ENCODE data around the gene NSUN6.
"Not testable (repeated sequence)": the region's sequence is repeated elsewhere in the genome, so short reads cannot be mapped to it uniquely, and the experiment has no call there.

Gene NSUN6

DNA sequence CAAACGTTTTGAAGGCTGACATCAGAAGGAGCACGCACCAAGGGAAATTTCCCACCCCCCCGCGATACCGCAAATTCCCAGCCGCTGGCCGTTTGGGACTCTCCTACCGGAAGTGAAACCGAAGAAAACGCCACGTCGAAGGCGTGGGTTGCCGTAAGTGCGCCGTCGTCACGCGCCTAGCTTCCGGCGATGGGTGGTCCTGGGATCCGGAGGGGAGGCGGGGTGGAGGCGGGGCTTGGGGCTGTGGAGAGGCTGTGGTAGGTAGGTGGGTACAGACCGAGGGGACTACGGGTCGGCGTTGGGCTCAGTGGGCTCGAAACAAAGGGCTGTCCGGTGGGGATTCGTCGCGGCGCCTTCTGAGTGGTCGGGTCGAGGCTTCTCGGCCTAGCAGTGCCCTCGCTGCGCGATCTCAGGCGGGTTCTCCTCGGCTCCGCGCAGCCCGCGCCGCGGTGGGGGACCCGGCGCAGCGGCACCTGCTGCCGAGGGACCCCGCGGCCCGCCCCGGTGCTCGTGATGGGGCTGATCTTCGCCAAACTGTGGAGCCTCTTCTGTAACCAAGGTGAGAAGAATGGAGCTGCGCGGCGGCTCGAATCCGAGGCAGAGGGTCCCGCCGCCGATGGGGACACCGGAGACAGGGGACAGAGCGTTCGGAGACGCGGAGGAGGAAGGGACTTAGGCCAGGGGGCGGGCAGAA lies 7.9 kb upstream of the NSUN6 start, which contains the start of gene ARL5B:
Gene ARL5B, plus strand, starts transcription at position 307 of the 694 bp plus-strand sequence. Its CDS starts 207 bp downstream, at position 514.
- peak; percentile 81 for DNase-seq

DNA sequence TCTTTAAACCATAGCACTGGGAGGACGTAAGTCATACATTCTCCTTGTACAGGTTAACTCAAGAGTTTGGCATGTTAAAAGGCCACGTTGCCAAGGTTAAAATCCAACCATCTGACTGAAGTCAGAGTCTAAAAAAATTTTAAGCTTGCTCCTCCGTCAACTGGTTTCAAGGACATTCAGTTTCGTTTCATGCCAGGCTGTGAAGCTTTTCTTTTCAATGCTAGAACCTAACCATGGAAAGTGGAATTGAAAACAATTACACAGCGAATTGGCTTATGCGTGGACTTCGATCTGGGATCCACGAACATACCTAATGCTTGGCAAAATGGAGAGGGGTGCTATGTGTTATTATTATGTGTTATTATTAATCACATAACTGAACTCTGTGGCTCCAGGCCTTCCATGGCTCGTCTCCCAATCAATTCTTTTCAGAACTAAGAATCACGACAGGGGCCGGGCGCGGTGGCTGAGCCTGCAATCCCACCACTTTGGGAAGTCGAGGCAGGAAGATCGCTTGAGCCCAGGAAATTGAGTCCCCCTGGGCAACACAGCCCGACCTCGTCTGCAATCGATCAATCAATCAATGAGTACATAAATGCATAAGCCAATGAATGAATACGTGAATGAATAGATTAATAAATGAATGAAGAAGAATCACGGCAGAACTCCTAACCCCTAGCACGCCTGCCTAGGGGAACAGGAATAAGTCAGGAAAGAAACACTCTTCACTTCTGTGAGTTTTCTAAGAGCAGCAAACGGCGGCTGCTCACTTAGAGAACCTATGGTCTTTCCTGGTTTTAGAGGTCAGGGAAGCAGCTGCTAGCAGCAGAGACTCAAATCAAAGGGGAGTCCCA lies 7.1 kb upstream of the NSUN6 start:
- no peak for DNase-seq

DNA sequence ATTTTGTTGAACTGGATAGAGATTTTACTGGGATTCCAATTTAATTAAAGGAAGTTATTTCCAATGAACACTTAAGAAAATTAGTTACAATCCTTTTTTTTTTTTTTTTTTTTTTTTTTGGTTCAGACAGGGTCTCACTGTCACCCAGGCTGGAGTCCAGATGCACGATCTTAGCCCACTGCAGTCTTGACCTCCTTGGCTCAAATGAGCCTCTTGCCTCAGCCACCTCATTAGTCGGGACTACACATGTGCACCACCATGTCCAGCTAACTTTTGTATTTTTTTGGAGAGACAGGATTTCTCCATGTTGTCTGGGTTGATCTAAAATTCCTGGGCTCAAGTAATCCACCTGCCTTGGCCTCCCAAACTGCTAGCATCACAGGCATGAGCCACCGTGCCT lies 5.3 kb upstream of the NSUN6 start:
- DNase-seq: no peak

DNA sequence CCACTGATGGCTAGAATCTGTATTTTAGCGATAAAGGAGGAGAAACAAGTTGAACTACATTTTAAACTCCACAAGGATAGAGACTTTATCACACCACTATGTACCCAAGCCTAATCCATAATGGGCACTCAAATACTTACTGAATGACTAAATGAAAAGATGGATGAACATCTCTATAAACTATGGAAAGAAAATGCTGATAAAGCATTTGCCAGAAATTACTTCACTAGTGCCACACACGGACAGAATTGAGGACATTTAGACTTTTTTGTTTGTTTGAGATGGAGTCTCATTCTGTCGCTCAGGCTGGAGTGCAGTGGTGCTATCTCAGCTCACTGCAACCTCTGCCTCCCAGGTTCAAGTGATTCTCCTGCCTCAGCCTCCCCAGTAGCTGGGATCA lies 1.7 kb upstream of the NSUN6 start:
- no peak for DNase-seq

- DNase-seq: no peak
These were observed 886 bp downstream of the NSUN6 start for GRCh38 chr10:18650404-18650997.

DNA sequence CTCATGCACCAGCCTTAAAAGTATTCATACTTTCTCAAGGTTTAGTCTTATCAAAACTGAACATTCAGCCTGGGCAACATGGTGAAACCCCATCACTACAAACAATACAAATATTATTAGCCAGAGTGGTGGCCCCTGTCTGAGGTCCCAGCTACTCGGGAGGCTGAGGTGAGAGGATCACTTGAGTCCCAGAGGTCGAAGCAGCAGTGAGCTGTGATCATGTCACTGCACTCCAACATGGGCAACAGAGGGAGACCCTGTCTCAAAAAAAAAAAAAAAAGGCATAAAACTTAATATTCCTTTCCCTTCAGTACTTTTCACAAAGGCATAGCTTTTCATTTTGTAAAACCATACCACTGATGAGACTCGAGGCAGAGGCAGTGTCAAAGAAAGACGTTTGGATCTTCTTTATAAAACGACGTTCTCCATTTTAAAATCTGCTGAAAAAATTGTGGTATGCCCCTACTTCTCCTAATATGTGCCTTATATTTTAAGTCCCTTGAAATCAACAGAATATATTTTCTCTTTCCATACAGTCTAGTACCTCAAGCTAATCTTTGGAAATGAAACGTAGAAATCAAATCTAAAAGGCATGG lies 1.9 kb downstream of the NSUN6 start:
- DNase-seq: no peak

GRCh38 chr10:18647945-18648344 lies 3.4 kb downstream of the NSUN6 start:
- DNase-seq: no peak

DNA sequence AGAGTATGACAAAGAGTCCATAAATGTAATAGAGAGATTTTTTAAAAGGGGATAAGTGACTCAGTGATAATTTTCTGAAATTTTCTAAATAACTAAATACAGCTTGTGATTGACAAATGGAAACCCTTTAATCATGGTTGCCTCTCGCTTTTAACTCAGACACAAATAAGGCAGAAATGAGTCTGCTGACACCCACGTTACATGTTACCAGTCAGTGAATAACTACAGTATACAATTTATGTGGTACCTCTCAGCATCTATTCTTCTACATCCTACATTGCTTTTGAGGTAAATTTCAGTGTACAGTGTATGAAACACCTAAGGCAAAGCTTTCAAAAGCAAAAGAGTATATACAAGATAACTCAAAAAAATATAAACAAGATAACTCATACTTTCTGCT lies 4.2 kb downstream of the NSUN6 start:
- no peak for DNase-seq

- not testable (repeated sequence) for DNase-seq
These were observed 11.7 kb downstream of the NSUN6 start for GRCh38 chr10:18639719-18640118.

- DNase-seq: not testable (repeated sequence)
These were observed 14.0 kb downstream of the NSUN6 start for GRCh38 chr10:18637400-18637799.

DNA sequence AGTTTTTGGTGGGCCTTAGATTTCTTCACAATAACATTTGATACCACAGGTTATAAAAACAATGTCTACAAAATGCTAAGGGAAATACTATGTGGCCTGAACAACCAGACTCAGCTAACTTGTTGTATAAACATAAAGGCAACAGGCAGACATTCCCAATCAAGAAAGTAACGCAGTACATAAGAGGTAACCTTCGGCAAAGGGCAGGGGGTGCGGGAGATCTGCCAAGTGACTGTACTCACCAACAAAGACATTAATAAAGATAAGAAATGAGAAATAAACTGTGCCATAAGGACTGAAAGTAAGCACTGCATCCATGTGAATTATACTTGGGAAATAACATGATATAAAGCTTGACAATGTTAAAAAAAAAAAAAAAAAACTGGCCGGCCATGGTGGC lies 15.4 kb downstream of the NSUN6 start:
- no peak for DNase-seq

DNA sequence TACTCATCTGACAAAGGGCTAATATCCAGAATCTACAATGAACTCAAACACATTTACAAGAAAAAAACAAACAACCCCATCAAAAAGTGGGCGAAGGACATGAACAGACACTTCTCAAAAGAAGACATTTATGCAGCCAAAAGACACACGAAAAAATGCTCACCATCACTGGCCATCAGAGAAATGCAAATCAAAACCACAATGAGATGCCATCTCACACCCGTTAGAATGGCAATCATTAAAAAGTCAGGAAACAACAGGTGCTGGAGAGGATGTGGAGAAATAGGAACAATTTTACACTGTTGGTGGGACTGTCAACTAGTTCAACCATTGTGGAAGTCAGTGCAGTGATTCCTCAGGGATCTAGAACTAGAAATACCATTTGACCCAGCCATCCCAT lies 18.9 kb downstream of the NSUN6 start:
- DNase-seq: not testable (repeated sequence)

DNA sequence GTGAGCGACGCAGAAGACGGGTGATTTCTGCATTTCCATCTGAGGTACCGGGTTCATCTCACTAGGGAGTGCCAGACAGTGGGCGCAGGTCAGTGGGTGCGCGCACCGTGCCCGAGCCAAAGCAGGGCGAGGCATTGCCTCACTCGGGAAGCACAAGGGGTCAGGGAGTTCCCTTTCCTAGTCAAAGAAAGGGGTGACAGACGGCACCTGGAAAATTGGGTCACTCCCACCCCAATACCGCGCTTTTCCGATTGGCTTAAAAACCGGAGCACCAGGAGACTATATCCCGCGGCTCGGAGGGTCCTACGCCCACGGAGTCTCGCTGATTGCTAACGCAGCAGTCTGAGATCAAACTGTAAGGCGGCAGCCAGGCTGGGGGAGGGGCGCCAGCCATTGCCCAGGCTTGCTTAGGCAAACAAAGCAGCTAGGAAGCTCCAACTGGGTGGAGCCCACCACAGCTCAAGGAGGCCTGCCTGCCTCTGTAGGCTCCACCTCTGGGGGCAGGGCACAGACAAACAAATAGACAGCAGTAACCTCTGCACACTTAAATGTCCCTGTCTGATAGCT lies 23.9 kb downstream of the NSUN6 start:
- DNase-seq: not testable (repeated sequence)

GRCh38 chr10:18625886-18626285 lies 25.5 kb downstream of the NSUN6 start:
- DNase-seq: no peak

DNA sequence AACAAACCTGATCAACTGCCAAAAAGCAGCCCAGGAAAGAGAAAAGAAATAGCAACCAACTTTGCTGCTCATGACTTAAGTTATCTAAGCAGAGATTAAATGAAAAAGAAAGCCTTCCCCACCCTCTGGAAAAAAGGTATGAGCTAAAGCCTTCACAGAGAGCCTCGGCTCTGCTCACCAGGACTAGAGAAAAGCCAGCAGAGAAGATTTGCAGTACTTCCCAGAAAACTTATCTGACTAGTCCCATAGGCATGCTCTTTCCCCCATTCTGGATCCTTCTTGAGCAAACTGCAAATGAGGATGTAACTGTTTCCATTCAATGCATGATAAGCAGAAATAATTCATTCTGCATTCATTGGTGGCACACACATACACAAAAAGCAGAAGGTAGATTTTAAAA lies 27.7 kb downstream of the NSUN6 start:
- not testable (repeated sequence) for DNase-seq

- no peak for DNase-seq
These were observed 30.5 kb downstream of the NSUN6 start for GRCh38 chr10:18620856-18621255.

DNA sequence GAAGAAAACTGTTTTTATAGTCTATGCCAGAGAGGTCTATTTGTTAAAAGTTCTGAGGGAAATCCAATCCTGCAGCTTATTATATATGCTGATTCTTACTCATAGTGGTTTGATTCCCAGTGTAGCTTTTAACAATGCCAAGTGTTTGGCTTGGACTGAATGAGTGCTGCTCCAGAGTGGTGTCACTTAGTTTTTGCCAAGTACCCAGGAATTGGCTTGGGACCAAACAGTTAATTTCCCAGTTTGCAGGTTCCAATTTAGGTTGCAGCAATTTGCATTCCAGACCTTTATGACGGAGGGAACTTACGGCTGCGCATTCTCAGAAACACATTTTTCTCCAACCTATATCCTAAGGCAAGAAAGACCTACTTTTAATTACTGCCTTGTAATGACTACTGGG lies 32.4 kb downstream of the NSUN6 start:
- no peak for DNase-seq

DNA sequence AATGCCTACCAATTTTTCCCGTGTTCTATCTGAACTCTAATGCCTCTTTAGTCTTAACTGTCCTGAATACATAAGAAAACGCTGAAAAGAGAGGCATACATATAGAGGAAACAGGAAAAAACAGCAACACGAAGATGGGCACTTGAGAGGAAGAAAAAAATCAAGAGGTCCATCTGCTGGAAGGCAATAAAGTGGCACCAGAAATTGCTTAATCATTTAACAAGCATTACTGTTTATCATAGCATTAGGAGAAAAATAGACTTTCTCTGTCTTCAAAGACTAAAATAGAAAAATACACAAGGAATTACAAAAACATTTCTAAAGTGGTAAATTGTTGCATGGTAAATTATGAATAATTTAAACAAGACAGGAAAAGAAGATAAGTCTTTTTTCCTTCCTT lies 35.0 kb downstream of the NSUN6 start:
- no peak for DNase-seq

DNA sequence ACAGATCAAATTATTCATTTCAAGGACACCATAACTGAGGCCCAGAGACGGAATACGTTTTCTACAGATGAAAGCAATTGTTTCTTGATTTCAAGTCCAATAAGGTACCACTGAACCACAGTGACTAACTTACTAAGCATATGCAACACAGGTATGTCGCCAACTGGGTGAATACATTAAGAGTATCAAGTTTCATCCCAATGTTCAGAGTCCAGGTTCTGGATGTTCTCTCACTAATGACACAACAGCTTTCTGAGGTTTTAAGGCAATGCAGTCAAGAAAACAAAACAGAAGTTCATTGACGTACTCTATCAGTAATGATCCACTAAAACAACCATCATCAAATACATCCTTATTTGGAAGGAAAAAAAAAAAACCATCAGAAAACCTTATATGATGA lies 35.8 kb downstream of the NSUN6 start:
- no peak for DNase-seq

- DNase-seq: no peak
These were observed 40.2 kb downstream of the NSUN6 start for GRCh38 chr10:18611168-18611567.

GRCh38 chr10:18610517-18610916 lies 40.9 kb downstream of the NSUN6 start:
- DNase-seq: peak; percentile 18

DNA sequence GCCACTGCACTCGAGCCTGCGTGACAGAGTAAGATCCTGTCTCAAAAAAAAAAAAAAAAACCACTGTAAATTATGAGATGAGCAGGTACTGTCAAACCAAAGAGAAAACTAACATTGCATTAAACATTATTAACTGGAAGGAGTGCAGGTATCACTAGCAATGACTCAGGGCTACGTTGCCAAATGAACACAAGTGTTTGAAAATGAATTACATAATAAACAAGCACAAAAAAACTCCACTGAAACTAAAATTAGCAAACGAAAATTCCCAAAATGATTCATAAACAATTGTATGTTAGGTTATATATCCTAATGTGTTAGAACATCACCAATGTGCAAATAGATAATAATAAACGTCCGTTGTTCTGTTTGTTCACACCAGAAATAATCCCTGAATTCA lies 42.8 kb downstream of the NSUN6 start:
- no peak for DNase-seq
